GM10847 (cell line): Measurements from ENCODE around the gene NEUROD2.

Source experiments
- POLR2A ChIP-seq: IDR thresholded peaks from 2 replicates; pipeline ENCODE4 v1.6.1; 2011; ENCODE audit not compliant: insufficient read length; ENCODE audit errors: extremely low read depth

NEUROD2 gene

DNA sequence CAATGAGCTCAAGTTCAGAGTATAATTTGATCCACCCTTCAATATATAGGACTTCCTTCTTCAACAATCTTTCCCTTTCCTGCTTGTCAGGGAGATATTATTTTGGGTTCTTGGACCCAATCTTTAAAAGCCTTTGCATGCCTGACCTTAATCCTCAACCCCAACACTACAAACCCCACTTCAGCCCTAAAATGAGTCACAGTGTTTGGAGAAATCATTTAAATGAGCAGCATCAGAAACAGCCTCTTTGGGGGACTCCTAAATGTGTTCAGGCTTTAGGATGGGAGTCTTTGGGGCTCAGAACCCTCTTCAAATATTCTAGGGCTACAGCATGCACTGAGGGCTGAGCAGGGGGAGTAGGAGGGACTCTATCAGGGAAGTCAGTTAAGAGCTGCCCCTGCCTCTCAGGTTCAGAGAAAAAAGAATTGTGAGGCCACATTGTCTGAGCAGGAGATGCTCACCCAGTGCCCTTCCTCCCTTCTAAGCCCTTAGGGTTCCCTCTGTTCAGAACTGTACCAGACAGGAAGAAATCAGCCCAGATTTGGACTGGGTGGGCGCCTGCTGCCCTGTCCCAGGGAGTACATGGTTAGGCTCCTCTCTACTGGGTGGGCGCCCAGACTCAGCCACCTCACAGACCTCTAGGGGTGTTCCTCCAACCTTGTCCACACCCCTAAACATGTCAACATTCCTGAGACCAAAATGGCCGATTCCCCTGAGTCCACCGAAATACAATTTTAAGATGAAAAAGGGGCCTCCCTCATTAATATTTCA, 5.0 kb downstream of the NEUROD2 start:
- TF ChIP-seq POLR2A: no peak

DNA sequence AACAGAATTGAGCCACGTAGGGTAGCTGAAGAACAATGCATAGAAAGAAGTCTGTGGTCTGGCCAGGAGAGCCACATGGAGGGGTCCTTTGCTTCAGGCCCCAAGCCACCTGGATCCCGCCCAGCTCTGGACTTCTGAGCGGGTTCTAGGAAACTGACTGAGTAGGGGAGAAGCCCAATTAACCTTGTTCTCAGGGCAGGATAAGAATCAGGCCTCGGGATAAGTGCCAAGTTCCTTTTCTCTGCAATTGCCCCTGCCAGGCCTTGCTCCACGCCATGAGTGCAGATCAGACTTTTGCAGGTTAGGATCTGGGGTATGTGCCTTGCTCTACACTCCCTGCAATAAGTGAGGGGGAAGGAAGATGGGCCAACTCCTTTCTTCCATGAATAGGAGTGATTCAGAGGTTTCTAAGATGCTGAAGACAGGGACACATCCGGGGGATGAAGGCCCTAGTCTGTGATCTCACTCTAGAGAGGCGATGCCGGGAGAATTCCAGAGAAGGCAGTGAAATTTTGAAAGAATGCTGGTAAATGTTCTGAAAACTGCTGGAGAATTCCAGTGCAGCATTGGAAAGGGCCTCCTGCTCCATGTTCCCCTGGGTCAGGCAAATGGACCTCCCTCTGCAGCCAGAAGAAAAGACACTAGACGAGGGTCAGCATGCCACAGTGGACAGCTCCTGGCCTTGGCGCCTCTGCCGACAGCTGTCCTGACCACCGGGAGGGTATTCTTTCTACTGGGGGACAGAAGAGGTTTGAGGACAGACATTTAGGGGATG, 5.8 kb downstream of the NEUROD2 start:
- TF ChIP-seq POLR2A: no peak

DNA sequence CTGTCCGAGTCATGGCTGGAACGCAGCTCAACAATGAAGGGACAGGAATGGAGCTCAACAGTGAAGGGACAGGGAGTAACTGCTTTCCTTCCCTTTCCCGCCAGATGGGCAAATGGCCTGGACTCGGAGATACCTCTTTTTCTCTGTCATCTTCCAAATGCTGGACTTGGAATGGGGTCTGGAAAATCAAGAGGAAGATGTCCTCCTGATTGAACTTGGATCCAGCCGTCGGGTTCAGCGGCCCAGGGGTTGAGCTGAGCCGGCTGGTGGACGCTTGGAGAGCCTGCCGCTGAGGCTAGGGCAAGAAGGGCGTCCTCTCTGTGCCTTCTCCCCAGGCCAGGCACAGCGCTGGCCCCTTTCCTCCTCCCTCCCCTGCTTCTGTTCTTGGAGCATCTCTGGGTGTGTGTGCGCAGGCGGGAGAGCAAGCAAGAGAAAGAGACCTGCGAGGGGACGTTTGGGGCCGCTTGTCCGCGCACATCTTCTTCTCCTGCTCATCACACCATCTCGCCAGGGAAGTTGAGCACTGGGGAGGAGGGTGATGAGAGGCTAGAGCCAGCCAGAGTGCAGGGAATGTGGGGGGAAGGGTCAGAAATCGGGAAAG, 6.6 kb downstream of the NEUROD2 start:
- no peak for TF ChIP-seq POLR2A

DNA sequence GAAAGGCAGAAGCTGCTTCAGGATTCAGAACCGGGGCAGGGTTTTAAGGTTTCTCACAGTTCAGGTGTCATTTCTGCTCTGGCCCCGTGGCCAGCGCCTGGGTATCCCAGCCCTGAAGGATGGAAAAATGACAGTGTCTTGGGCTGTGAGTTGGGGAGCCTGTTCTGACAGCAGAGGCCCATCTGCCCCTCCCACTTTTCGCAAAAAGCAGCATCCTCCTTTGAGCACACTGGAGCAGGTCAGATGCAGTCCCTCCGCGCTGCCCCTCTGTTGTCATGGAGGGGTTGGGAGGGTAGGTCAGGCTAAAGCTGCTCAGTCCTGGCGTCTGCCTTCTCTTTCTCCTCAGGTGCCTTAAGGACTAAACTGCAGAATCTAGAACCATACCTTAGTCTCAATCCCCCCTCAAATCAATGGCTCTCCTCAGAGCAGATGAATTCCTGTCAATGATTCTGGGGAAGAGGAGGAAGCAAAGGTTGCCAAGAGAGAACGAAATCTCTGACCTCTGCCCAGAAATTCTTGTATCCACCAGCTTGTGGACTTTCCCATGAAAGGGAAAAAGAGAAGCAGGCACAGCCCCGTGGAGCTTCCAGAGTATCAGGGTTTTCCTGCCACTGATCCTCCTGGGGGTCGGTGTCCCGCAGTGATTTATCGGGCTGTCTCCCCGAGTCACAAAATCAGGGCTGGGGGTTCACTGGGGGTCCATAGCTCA, 7.3 kb downstream of the NEUROD2 start:
- no peak for TF ChIP-seq POLR2A

DNA sequence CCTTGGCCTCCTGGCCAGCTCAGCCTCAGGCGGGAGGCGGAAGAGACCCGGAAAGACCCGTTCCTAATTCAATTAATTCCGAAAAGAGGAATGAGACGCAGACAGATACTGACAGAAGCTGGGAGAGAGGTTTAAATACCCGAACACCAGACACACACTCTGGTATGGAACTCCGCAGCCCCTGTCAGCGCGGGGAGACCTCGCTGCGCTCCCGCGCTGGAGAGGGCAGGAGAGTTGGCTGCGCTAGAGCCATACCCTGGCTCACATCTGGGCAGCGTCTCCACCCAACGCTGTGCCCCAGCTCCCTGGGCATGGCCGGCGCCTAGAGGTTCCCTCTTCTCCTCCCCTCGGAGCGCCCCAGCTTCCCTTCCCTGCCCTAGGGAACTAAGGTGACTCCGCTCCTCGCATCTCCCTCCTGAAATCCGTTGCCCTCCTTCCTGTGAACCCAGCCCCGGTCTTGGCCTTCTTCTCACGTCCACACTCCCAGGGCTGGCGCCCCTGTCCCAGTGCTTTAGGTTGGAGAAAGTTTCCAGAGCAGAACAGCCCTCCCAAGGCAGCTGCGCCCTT, 8.0 kb downstream of the NEUROD2 start:
- no peak for TF ChIP-seq POLR2A

DNA sequence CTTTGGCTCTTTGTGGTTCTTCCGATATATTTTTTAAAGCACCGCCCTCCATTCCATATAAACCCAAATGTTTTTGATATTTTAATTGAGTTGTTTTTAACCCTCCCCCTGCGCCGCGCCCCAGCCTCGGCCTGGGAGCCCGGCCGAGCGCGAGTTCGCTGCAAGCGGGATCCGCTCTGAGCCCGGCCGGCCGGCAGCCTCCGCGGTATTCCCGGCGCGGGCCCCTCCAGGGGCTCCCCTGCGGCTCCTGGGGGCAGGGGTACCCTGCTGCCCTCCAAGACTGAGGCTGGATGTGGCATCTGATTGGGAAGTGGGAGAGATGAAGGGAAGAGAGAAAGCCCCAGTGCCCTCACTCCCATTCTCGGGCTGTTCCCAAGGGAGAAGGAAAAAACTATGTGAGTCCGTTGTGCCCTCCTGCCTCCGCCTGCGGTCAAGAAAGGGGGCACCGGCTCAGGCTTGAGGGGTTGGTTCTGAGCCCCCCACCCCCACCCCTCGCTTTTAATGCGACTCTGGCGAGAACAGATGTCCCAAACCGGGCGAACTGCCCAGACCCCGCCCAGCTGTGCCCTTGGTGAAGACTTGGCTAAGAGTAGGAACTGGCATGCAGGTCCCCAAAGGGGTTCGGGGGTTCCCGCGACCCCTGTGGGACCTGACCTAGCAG, 8.6 kb downstream of the NEUROD2 start:
- no peak for TF ChIP-seq POLR2A

DNA sequence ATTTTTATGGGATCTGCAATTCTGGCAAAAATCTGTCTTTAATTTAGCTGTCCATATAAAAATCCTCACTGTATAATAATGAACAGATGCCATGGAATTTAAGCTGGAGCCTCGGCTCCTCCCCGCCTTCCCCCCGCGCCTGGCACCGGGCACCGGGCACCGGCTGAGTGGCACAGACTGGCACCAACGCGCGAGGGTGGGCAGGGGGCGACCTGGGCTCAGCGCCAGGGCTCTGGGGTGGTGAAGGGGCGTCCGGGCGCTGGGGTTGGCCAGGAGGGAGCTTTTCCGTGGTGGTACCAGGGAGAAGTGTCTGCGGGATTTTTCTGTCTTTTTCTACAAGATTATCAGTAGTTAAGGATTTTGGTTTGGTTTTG, 9.1 kb downstream of the NEUROD2 start:
- no peak for TF ChIP-seq POLR2A

DNA sequence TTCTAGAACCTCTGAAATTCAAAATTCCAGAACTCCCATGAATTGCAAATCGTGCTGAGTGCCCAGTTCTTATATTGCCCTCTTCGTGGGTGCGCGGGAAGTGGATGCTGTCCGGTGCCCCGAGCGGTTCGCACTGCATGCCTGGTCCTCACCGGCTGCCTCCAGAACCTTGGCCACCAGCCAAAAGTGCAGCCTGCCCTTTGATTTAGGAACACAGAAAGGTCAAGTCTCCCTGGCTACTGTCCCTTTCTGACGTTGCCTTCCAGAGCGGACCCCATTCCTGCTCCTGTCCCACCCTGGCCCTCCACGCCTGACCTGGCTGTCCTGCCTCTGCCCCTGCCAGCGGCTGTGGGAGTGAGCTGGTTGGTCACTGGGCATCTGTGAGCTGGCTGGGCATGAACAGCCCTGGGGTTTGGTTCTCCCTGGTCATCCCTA, 9.7 kb downstream of the NEUROD2 start:
- no peak for TF ChIP-seq POLR2A

DNA sequence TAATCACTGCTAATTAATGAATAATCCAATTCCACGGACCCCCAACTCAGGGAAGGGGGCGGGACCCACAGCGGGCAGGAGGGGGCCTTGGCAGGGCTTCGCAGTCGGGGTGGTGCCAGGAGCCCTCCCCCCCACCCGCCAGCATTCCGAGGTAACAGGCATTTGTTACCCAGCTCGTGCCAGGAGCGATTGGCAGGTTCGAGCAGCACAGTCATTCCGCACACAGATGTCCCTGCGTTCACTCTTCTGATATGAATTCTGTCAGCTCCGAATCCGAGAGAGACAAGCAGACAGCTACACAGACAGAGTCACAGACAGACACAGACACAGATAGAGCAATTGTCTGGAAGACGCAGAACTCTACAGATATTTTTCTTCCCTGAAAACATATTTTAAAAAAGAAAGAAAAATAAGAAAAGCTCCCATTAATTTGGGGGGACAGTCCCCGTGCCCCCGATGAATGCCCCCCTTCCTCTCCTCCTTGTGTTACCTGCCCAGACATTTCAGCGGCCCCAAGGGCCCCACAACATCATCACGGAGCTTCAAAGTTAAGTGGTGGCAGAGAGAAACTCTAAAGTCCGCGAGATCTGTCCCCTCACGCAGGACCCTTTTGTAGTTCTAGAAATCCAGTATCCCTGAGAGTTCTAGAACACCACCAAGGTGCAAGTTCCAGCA, 10.2 kb downstream of the NEUROD2 start:
- TF ChIP-seq POLR2A: no peak

DNA sequence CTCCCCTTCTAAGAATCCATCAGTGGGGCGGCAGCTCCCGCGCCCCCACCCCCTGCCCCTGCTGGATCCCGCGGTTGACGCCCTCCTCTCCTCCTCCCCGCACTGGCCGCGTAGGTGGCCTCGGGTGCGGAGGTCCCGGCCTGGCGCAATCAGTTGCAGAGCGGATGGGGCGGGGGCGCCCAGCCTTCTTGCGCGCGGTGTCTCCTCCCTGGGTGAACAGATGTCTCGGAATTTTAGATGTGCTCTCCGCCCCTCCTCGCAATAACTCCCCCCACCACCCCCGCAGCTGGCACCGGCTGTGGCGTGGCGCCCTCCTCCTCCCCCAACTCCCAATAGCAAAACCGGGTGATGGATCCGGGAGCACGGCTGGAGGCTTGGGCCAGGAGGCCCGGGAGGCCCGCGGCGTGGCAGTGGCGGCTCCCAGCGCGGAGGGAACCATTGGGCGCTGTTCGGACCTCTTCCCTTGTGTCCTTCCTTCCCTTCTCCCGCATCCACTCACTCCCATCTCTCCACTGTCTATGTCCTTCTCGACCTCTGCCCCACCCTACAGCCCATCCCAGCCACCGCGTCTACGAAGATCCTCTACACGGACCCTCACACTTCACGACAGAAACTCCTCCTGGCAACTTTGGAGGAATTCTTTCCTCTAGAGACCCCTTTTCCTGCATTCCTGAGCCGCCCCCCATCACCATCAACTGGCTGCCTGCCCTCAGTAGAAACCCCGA, 11.0 kb downstream of the NEUROD2 start:
- no peak for TF ChIP-seq POLR2A

DNA sequence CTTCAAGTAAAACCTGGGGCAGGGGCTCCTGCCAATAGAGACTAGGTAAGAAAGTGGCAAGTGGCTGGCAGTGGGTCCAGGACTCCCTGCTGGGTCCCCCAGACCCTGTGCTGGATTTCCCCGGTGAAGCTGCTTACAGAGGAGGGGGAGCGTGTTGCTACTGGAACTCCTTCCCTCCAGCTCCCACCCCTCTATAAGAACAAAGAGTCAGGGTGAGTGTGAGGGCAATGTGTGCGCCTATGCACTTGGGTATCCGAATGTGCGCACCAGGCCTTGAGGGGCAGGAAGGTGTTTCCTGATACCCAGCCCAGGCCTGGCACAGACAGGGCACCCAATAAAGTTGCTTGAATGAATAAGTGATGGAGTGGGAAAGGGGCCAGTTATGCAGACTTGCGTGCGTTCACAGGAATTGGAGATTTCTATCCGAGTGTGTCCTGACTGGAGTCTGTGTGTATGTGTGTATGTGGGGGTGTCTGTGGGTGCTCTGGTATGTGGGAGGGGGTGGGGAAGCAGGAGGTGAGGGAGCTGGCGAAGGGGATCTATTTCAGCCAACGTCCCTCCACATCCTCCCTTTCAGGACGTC, 11.7 kb downstream of the NEUROD2 start:
- no peak for TF ChIP-seq POLR2A

DNA sequence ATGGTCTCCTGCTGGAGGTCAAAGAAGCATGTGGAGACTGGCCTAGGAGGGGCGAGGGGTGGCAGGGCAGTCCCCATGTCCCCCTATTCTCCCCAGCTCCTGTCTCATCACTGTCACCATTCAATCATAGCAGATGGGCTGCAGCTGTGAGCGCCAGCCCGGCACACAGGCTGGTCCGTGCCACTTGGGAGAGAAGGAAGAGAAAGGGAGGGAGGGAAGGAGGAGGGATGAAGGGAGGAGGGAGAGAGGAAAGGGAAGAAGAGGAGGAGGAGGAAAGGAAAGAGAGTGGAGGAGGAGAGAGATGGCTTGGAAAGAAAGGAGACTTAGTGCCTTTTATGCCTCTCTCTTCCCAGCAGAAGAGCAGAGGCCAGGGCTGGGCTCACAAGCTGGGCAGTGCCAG, 12.4 kb downstream of the NEUROD2 start:
- TF ChIP-seq POLR2A: no peak

DNA sequence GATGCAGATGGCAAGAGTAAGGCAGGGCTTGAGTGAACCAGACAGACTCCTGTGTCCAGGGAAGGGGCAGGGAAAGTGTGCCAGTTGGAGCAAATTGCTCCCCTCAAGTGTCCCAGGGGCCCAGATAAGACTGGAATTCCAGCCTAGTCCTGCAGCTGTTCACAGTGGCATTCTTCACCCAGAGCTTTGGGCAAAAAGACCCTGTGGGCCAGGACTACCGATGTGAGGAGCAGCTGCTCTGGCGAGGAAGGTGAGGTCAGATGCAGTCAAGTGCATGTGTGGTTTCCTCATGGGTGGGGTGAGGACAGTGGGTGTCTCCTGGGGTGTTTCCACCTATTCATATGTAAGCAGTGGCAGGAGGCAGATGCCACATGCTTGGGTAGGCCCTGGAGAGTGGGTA, 14.3 kb downstream of the NEUROD2 start:
- no peak for TF ChIP-seq POLR2A
